DMS53 treated with DMSO at 0.1 percent for 48 hours (cell line): ENCODE results near the gene TIMM8B.
"Not testable (repeated sequence)": the region's sequence is repeated elsewhere in the genome, so short reads cannot be mapped to it uniquely, and the experiment has no call there.

Source experiments
- DNase-seq: peaks from one replicate; lab custom pipeline; 2025; ENCODE audit not compliant: unreplicated experiment; lab: John Stamatoyannopoulos, UW

The TIMM8B gene

DNA sequence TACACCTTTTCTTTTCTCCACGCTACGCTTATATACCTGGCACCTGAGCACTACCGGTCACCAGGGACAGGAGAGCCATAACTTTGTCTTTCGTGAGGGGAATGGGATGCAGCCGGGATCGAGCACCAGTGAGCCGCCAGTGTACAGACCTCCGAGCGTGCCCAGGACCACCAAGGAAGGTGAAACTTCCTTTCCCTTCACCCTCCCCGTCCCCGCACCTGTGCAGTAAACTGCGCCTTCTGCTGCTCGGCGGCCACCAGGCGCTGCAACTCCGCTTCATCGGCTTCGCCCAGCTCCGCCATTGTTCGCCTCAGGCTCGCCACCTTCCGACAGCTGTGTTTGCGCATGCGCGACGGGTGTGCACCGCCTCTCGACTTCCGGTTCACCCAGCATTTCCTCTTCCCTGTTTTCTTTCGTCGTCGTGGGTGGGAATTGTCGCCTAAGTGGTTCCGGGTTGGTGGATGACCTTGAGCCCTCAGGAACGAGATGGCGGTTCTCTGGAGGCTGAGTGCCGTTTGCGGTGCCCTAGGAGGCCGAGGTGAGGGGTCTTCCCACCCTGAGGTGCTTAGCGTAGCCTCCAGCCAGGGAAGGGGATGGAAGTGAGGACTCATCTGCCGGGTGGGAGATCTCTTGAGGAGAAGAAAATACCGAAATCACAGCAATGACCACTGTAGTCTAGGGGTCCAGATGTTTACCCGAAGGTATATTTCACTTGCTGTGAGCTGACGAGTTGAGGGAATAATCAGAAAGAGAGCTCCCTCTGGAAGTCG, at the start of gene TIMM8B, which contains the start of gene SDHD:
TIMM8B (minus strand) TSS at position 335 of the 770 bp plus-strand sequence; CDS start at position 302, 33 bp downstream.
SDHD (plus strand) TSS at position 452 of the 770 bp plus-strand sequence; CDS start at position 487, 35 bp downstream.
- DNase-seq, result peak; percentile 91

DNA sequence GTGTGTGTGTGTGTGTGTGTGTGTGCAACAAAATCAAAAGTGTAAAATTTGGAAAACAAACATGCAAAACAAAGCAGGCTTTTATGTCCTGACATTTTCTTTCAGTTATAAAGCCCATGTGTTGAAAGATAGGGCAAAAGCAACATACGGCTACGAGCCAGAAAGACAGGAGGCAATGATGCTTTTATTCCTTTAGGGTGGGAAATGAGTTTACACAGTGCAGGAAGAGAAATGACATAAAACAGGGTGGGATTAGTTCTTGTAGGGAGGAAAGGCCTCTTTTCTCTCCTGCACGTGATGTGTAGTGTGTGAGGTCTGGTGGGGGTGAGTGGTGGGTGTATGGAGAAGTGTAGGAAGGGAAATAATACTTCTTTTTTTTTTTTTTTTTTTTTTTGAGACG, 47.9 kb upstream of the TIMM8B start:
- no peak for DNase-seq

- DNase-seq, result no peak
Observed at GRCh38 chr11:112132737-112133136, 46.2 kb upstream of the TIMM8B start.

DNA sequence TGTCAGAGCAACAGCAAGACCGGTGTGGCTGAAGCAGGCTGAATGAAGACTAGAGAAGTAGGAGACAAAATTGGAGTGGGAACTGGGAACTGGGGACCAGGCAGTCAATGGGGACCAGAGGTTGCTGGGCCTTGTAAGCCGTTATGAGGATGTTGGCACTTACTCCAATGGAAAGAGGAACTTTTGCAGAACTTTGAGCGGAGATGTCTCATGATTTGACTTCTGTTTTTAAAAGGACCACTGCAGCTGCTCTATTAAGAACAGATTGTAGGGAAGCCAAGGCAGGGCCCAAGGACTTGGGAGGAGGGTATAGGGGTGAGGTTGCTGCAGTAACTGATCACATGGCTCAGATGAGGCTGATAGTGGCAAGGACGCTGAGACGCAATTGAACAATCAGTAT, 43.1 kb upstream of the TIMM8B start:
- no peak for DNase-seq

- DNase-seq, result peak; percentile 81
Observed at GRCh38 chr11:112128483-112129121, 42.0 kb upstream of the TIMM8B start.

DNA sequence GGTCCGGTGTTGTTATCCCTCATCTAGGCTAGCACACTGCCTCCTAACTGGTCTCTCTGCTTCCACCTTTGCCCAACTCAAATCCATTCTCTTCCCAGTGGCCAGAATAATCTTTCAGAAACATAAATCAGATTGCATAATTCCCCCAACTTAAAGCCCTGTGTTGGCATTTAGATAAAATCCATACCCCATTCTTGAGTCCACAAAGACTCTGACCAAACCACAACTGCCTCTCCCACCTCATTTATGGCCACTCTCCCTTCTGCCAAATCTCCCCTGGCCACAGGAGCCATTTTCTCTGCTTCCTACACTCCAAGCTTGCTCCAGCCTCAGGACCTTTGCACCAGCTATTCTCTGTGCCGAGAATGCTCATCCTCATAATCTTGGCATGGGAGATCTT, 40.5 kb upstream of the TIMM8B start:
- DNase-seq, result no peak

DNA sequence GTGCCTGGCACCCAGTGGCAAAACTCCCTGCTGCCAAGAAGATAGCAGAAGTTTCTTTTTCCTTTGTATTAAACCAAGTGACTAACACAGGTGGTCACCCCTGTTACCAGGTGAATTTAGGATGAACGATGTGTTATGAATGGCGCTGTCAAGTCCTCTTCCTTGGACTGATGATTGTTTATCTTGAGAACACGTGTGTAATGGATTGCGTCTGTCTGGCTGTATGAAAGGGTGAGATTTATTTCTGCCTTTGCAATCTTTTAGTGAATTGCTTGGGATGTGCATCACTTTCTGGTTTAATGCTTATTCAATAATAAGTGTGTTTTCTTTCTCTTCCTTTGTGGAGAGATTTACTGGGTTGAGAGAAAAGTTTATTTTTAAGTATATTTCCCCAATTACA, 36.6 kb upstream of the TIMM8B start:
- DNase-seq, result no peak

DNA sequence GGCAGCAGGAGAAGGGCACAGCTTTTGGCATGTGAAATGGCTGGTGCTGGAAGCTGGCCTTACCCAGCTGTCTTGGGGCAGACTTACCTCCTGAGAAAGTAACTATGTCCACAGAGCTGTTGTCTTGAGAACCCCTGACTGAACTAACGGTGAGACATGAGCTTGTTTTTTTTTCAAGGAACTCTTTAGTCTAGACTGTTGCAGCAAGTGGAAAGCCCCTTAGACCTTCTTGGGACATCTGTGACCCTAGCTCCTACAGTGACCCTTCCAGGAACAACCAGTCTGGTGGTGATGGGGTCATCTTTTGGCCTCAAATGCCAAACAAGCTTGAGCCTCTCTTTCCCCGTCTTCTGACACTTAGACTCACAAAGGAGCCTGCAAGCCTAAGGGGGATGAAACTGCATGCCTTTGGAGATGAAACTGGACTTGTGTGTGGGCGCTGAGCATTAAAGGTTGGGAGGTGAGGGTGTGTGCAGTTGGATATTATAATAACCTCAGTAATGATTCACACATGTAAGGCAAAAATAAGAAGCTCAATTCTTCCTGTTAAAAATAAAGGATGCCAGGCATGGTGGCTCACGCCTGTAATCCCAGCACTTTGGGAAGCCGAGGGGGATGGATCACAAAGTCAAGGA, 35.5 kb upstream of the TIMM8B start:
- no peak for DNase-seq

DNA sequence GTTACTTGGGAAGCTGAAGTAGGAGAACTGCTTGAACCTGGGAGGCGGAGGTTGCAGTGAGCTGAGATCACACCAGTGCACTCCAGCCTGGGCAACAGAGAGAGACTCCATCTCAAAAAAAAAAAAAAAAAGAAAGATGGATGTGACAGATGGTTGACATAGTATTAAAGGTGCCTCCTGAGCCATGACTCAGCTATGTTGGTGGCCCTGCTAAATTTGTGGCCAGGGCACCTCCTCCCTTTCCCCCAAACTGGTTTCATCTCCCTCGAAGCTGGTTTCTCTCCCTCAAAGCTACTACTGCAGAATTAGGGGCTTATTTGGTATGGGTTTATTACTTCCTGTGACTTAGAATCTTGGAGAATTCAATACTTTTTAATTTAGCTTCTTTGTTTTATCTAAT, 31.6 kb upstream of the TIMM8B start:
- DNase-seq, result no peak

DNA sequence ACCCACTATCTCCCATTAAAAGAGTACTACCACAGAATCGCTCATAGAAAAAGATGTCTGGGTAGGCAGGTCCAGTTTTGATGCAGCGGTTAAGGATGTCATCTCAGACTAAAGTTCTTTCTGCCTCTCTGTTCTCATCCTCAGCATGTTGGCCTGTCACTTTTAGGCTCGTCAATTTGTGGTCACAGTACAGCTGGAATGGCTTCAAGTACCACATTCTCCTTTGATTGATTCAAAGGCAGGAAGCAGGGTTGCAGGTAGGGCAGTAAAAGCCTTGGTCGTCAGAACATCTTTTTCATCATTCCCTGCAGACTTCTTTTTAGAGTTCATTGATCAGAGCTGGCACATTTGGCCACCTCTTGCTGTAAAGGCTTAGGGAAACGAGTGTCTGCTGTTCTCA, 28.8 kb upstream of the TIMM8B start:
- no peak for DNase-seq

DNA sequence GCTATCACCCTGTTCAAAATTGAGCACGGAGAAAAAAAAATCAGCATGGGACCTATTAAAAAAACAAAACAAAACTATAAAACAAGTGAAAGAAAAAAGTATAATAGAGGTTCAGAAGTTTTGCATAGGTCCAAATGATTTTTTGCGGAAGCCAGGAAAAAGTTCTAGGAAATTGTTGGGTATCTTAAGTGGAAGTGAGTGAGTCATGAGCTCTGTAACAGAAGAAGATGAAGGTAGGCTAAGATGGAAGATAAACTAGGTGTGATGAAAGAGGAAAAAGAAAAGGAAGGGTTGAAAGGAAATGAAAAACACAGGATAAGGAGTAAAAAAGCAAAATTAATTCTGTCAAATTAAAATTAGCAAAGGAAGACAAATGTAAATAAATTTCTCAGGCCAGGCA, 27.9 kb upstream of the TIMM8B start:
- DNase-seq, result no peak

DNA sequence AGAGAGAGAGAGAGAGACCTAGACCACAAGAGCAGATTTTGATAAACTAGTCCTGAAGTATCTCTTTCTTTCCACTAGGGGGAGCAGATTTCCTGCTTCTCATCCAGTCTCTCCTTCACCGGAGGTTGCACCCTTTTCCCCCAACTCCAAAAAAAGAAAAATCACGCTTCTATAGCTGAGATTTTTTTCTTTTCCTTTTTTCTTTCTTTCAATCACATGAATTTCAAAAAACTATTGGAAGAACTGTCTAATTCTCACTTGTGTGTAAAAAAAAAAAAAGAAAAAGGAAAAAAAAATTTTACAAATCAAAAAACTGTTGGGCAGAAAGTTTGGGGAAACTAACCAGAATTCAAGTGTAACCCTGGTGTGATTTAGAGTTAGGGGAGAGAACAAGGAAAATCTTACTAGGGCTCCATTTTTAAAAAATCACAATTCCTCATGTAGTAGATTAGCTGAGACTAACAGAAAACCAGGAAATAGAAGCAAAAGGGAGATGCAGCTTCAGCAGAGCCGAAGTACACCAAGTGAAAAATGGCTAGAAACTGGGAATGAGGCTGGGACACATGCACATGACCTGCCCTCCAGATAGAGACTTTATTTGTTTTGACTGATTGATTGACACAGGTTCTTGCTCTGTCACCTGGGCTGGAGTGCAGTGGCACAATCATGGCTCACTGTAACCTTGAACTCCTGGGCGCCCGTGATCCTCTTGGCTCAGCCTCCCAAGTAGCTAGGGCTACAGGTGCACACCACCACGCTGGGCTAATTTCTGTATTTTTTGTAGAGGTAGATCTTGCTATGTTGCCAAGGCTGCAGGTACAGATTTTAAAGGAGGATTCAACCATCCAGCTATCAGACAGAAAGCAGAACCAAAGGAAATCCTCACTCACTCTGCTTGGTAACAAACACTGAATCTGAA, 27.2 kb upstream of the TIMM8B start:
- DNase-seq, result peak; percentile 79

GRCh38 chr11:112106070-112106469, 19.5 kb upstream of the TIMM8B start:
- DNase-seq, result no peak

DNA sequence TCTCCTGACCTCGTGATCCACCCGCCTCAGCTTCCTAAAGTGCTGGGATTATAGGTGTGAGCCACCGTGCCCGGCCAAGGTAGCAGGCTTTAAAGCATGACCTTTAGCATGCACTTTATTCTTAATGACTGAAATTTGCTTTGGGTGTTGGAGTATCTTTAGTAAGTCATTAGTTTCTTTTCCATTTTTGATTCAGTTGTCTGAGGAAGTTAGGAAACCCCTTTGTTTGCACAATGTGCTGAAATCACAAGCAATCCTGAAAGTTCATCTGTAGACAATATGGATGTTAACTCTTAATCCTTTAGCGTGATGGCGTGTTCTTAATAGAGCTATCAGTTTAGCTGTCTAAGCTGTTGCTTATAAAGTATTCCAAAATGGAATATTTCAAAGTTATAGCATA, 16.9 kb upstream of the TIMM8B start:
- no peak for DNase-seq

DNA sequence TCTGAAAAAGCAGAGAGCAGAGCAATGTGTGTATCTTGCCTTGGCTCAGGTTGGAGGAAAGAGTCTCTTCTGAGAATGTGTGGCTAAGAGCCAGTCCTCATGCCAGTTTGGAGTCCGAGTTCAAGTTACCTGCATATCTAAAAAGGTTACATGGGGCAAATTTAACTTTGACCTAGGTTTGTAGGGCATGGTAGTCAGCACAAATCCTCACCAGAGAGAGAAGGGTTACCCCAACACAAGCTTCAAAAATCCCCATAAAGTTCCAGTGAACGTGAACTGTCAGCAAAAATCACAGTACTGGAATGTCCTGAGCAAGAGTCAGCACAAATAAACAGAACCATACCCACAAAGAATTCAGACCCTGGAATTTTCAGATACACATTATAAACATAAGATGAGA, 13.9 kb upstream of the TIMM8B start:
- no peak for DNase-seq

GRCh38 chr11:112097734-112098528, 11.4 kb upstream of the TIMM8B start:
- no peak for DNase-seq

DNA sequence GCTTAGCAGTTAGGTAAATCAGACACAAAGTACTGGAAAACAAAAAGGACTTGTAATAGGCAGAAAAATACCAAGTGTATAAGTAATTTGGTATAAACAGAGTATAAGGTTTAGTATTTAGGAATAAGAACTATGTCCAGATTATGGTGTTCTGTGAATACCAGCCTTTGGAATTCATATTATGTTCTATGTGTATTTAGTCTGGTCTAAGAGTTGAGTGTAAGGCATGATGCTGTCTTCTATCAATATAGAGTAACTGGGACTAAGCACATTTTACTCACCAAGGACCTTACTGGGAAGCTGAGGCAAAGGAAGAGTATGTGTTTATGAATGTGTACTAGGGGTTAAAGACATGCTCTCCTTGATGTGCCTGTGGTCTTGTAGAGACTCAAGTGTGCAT, 9.6 kb upstream of the TIMM8B start:
- no peak for DNase-seq

DNA sequence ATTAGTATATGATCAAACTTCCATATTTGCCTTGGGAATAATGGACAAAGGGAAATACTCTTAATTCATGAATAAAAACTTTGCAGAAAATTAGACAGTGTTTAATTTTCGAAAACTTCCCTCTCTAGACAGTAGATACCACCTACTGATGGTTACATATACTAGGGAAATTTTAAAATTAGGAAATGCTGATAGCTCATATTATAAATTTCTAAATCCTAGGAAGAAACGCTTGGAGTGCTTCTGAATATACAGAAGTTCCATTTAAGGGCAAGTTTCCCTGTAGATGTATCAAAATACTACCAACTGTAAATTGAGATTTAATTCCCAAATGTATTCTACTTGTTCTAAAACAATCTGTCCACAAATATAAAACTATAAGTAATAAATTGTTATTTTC, 8.7 kb upstream of the TIMM8B start:
- not testable (repeated sequence) for DNase-seq

DNA sequence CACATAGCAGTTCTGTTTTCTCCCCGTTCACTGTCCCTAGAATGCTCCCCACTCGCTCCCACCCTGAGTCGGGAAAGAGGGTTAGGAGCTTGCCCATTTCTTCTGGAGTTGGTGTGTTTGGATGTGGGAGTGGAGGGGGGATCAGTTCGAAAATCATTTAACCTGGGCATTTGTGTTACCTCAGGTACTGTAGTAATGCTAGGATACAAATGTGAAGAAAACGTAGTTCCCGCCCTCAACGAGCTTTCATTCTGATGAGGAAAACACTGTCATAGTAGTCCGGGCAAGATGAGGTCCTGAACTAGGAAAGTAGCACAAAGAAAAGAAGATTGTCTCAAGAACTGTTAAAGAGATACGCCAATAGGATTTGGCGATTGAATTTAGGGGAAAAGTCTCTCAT, 656 bp upstream of the TIMM8B start:
- DNase-seq, result no peak

- no peak for DNase-seq
Observed at GRCh38 chr11:112085822-112086421, 634 bp downstream of the TIMM8B start.
